Esophagus squamous epithelium (tissue), 4 donors: Measurements from ENCODE around the gene NCBP2.

Experiments
- CTCF ChIP-seq, 6 experiments: fragments of 450-650 bp in 4 of 6; fragments of 200-600 bp in 2 of 6; sonication (generic) in 2 of 6; IDR thresholded peaks; one replicate each; pipeline ENCODE4 v1.5.1; 2016 to 2019; ENCODE audit warnings: antibody characterized with exemption in 6 of 6, mild to moderate bottlenecking in 4 of 6, moderate library complexity in 4 of 6
- POLR2A ChIP-seq, 4 donors: fragments of 450-650 bp; IDR thresholded peaks; one replicate each; pipeline ENCODE4 v1.6.1; 2017; ENCODE audit warnings: antibody characterized with exemption in 4 of 4, mild to moderate bottlenecking in 4 of 4, moderate library complexity in 3 of 4

- no peak for TF ChIP-seq CTCF (IDR thresholded peaks at IDR 0.05)
- no peak for TF ChIP-seq POLR2A (IDR thresholded peaks at IDR 0.05)
These were observed 27.0 kb downstream of the NCBP2 start for GRCh38 chr3:196915375-196915774.
